Gastrocnemius medialis (tissue), 4 donors: Measurements from ENCODE around the gene PLXNA1. TPM values are rescaled to one million over a fixed set of nuclear protein-coding genes. Genes with fewer than 3 reads are reported as not detected.
A peak's percentile ranks its signal among the peaks of the same experiment; 100 is the strongest.

Experiments used
- ATAC-seq, 2 donors: fragments of 150-250 bp; one replicate each; pipeline ENCODE4 v1.9.1; 2016
- DNase-seq, 2 donors: peaks; one replicate each; pipeline ENCODE4 v3.0.0-alpha.2; 2019
- H3K27ac ChIP-seq, 4 donors: fragments of 200-600 bp; sonication (generic); 1 replicate in 1 of 4; 2 replicates in 3 of 4; pipeline ENCODE4 v1.5.1; 2016 to 2018; ENCODE audit warnings: mild to moderate bottlenecking in 2 of 4, moderate library complexity in 1 of 4
- H3K27me3 ChIP-seq, 3 donors: fragments of 200-600 bp; sonication (generic) in 2 of 3; 1 replicate in 1 of 3; 2 replicates in 2 of 3; pipeline versions ENCODE4 v1.5.1 to v1.6.0; 2016 to 2019; ENCODE audit warnings: mild to moderate bottlenecking in 1 of 3, moderate library complexity in 1 of 3
- H3K36me3 ChIP-seq, 2 donors: fragments of 200-600 bp; sonication (generic) in 1 of 2; one replicate each; pipeline ENCODE4 v1.5.1; 2017 to 2018
- H3K4me1 ChIP-seq, 2 donors: fragments of 200-600 bp; sonication (generic) in 1 of 2; one replicate each; pipeline ENCODE4 v1.5.1; 2016 to 2017; ENCODE audit warnings: mild to moderate bottlenecking in 2 of 2
- H3K4me3 ChIP-seq, 4 donors: fragments of 200-600 bp; sonication (generic) in 3 of 4; 1 replicate in 1 of 4; 2 replicates in 3 of 4; pipeline ENCODE4 v1.5.1; 2016 to 2019; ENCODE audit warnings: mild to moderate bottlenecking in 2 of 4
- H3K9me3 ChIP-seq, 3 donors: fragments of 200-600 bp; sonication (generic) in 2 of 3; 1 replicate in 1 of 3; 2 replicates in 2 of 3; pipeline ENCODE4 v1.5.1; 2016 to 2019
- CTCF ChIP-seq, 5 experiments: fragments of 450-650 bp in 3 of 5; fragments of 200-600 bp in 2 of 5; sonication (generic) in 2 of 5; IDR thresholded peaks in 4 of 5; conservative IDR thresholded peaks in 1 of 5; 1 replicate in 4 of 5; 2 replicates in 1 of 5; pipeline ENCODE4 v1.5.1; 2016 to 2019; ENCODE audit warnings: antibody characterized with exemption in 5 of 5, mild to moderate bottlenecking in 3 of 5, moderate library complexity in 3 of 5
- POLR2A ChIP-seq, 2 donors: fragments of 450-650 bp; IDR thresholded peaks; one replicate each; pipeline ENCODE4 v1.6.1; 2017; ENCODE audit warnings: antibody characterized with exemption in 2 of 2, mild to moderate bottlenecking in 2 of 2, moderate library complexity in 2 of 2
- in situ Hi-C, 4 donors: fragments of 200-750 bp; cut with MboI; loops; one replicate each; pipeline versions ENCODE4 v1.15.0 to v1.8.0; 2017; ENCODE audit warnings: low sequenced_read_pairs in 4 of 4
- intact Hi-C: fragments of 100-400 bp; cut with DNase I; formaldehyde crosslinking; loops from one replicate; pipeline ENCODE4 v1.15.1; 2023; ENCODE audit warnings: low total_unique reads
- total RNA-seq, 4 donors: library from RNA; depleted of rRNA; stranded (reverse); fragments of >200 nt; gene quantifications; one replicate each; pipeline versions ENCODE4 v1.1.0 to v1.2.3, GENCODE V29; 2016

PLXNA1 gene
- total RNA-seq, 4 donors from 2014 or later, result 12.7 to 27.9 (median 19.5) TPM

GRCh38 chr3:126980266-126980811, 2.6 kb upstream of the PLXNA1 start:
- Histone ChIP-seq H3K36me3 (no peaks in the 10 kb centered on the region), H3K27me3 (no peaks in the 10 kb centered on the region), H3K4me3 (no peak overlapping the region), H3K4me1 (peaks cover 3 to 19% of the 10 kb centered on the region in 2 donors), H3K27ac (no peak overlapping the region), H3K9me3 (no peaks in the 10 kb centered on the region)
- in situ Hi-C loops, result no loop called here
- ATAC-seq (no peak), DNase-seq (no peak)
- TF ChIP-seq CTCF (IDR thresholded peaks at IDR 0.05 in 4 of 5, conservative IDR thresholded peaks at IDR 0.05 in 1 of 5) (no peak), POLR2A (IDR thresholded peaks at IDR 0.05) (no peak)
- intact Hi-C loops, result loop anchor here (10.0 kb wide), 3 partner anchors 184 to 564 kb away; no protein-coding TSS in a partner anchor

GRCh38 chr3:126982126-126982470, 817 bp upstream of the PLXNA1 start:
- intact Hi-C loops (loop anchor here (1.0 to 10.0 kb wide), 5 partner anchors 21 to 563 kb away; no protein-coding TSS in a partner anchor), in situ Hi-C loops (no loop called here)
- no peaks in the 10 kb centered on the region for H3K36me3 ChIP-seq
- DNase-seq (no peak), ATAC-seq (peak; percentile 1 to 6)
- no peaks in the 10 kb centered on the region for H3K9me3 ChIP-seq
- H3K27me3 ChIP-seq, result no peaks in the 10 kb centered on the region
- peak overlapping the region; percentile 61 to 66 (median 64) for H3K4me3 ChIP-seq
- TF ChIP-seq POLR2A (IDR thresholded peaks at IDR 0.05) (no peak), CTCF (IDR thresholded peaks at IDR 0.05 in 4 of 5, conservative IDR thresholded peaks at IDR 0.05 in 1 of 5) (no peak)
- peaks cover 3 to 22% of the 10 kb centered on the region in 2 donors for H3K4me1 ChIP-seq
- H3K27ac ChIP-seq, result peak overlapping the region in 3 of 4 donors; percentile 63 to 72 (median 67)

- intact Hi-C loops (loop anchor here (1.0 to 10.0 kb wide), 5 partner anchors 22 to 562 kb away; no protein-coding TSS in a partner anchor), in situ Hi-C loops (no loop called here)
- TF ChIP-seq CTCF (IDR thresholded peaks at IDR 0.05 in 4 of 5, conservative IDR thresholded peaks at IDR 0.05 in 1 of 5) (peak in 2 of 5 experiments; percentile 6 to 24), POLR2A (IDR thresholded peaks at IDR 0.05) (no peak)
- H3K4me3 ChIP-seq, result peak overlapping the region in 3 of 4 donors; percentile 53 to 67 (median 56)
- H3K27me3 ChIP-seq, result no peaks in the 10 kb centered on the region
- peaks cover 3 to 23% of the 10 kb centered on the region in 2 donors for H3K4me1 ChIP-seq
- no peak for DNase-seq
- H3K9me3 ChIP-seq, result no peaks in the 10 kb centered on the region
- no peaks in the 10 kb centered on the region for H3K36me3 ChIP-seq
- H3K27ac ChIP-seq, result peak overlapping the region in 2 of 4 donors; percentile 15 to 43
- ATAC-seq, result peak; percentile 36 to 44
These were observed 349 bp downstream of the PLXNA1 start for GRCh38 chr3:126983276-126983652.

GRCh38 chr3:126983653-126984390, 907 bp downstream of the PLXNA1 start:
- peak; percentile 16 to 18 for ATAC-seq

More at GRCh38 chr3:126983653-126984390, 907 bp downstream of the PLXNA1 start:
- Histone ChIP-seq H3K27ac (peak overlapping the region; percentile 15 to 54 (median 48)), H3K36me3 (peaks cover 0 to 2% of the 10 kb centered on the region in 2 donors), H3K4me3 (peak overlapping the region; percentile 53 to 75 (median 62)), H3K27me3 (no peaks in the 10 kb centered on the region), H3K9me3 (no peaks in the 10 kb centered on the region), H3K4me1 (peaks cover 3 to 23% of the 10 kb centered on the region in 2 donors)
- in situ Hi-C loops, result no loop called here
- TF ChIP-seq CTCF (IDR thresholded peaks at IDR 0.05 in 4 of 5, conservative IDR thresholded peaks at IDR 0.05 in 1 of 5), result no peak
- no peak for TF ChIP-seq POLR2A (IDR thresholded peaks at IDR 0.05)
- no peak for DNase-seq
- intact Hi-C loops, result loop anchor here (1.0 to 10.0 kb wide), 5 partner anchors 23 to 561 kb away; no protein-coding TSS in a partner anchor
